Activated CD4-positive, alpha-beta T cell treated with anti-CD3 and anti-CD28 coated beads for 48 hours (primary cell): Measurements from ENCODE around the gene APELA.
"Not testable (repeated sequence)": the region's sequence is repeated elsewhere in the genome, so short reads cannot be mapped to it uniquely, and the experiment has no call there.

ENCODE experiments used
- DNase-seq: peaks from one replicate; pipeline ENCODE4 v3.0.0-alpha.2; 2020

APELA gene

GRCh38 chr4:164876700-164877324 lies at the start of gene APELA:
Gene APELA, plus strand, starts transcription at chr4:164877178. Its CDS starts 154 bp downstream, at chr4:164877332.
- no peak for DNase-seq

DNA sequence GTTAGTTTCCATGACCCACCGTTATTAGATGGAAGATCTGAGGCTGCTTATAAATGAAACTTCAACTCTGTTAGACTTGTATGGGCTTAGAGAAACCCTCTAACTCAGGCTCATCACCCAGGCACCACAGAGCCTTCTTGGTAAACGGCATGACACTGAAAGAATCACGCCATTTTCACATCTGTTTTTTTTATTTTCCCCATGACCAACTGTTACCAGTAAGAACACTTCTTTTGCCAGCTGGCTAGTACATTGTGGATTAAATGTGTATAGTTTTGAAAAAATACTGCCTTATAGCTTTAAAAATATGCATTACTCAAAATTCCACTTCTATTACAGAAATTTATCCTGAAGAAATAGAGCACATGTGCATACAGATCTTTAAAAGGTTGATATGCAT lies 48.0 kb upstream of the APELA start:
- DNase-seq: no peak

GRCh38 chr4:164846566-164846965 lies 30.4 kb upstream of the APELA start:
- no peak for DNase-seq

GRCh38 chr4:164847016-164847415 lies 30.0 kb upstream of the APELA start:
- DNase-seq: no peak

DNA sequence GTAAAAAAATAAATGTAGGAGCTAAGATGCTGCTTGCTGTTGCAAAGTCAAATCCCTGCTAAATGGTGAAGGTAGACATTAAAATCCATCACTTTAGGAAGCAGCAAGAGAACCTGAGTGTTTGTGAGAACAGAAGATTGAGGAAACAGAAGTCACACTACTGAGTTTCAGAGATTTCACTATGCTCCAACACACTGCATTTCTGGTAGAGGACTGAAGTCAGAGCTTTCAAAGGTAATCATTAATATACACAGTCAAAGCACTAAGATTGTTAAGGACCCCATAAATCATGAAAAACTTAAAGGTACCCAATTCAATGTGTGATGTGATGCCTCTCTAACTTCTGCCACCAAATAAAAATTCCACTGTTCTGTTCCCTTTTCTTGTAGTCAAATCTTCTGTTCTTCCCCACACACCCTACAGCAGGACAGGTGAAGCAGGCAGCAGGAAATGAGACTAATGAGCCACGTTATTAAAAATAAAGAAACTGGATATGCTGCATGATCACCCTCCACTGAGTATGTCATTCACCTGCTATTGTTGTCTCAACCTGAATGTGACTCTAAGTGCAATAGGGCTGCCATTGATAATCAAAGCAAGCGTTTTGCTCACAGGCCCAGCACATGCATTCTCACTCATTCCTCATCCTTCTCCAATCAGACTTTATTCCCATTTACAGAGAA lies 28.9 kb upstream of the APELA start:
- DNase-seq: no peak

DNA sequence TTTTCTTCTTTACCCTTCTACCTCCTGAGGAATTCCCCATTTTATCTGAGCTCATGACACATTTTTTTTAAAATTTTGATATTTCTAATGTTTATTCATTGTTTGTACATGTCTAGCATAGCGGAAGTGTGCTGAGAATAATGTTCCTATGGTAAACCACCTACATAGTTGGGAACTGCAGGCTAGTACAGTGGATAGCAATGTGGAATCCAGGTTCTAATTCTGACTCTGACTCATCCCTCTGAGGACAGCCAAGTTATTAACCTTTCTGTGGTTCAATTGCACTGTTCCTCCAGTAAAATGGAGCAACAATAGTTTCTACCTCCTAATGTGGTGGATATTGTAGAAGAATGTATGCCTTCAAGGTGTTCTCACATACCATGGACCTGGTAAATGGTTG lies 20.6 kb upstream of the APELA start:
- no peak for DNase-seq

DNA sequence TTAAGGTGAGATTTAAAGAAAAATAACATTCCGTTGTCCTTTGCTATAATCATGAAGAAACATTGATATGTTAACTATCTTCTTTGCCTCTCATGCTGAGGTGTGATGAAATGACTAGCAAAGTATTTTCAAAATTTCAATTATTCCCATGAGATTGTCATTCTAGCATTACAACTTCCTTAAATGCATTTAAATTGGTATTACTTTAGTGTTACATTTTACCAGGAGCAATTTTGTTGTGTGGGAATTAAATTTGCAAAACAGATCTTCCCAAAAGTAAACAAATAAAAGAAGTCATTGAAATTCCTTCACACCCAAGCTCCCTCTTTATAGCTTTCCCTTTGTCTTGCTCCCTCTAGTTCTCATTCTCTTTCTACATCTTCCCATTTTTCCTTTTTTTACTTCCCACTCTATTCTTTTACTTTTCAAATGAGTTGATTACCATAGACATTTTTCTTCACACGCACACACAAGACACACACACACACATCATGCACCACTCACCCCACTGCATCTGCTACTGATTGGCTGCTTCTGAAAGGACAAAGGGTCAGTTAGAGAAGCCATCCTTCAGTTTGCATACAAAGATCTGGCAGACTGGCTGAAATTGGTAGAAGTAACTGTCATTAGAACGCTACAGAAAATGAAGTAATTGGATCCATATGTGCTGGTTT lies 10.0 kb upstream of the APELA start:
- DNase-seq: no peak

- DNase-seq: no peak
These were observed 5.3 kb upstream of the APELA start for GRCh38 chr4:164871673-164872072.

DNA sequence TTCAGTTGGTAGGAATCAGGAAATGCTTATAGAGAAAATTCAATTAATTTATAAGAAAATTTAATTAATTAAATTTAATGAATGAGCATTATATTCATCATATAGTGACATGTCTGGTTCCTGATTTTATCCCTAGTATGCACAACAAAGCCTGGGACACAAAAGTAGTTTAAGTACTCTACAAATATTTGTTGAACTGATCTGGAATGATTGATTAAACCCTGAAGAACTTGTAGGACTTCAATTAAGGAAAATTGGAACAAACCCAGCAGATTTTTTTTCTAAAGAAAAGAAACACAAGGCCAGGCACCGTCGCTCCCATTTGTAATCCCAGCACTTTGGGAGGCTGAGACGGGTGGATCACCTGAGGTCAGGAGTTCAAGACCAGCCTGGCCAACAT lies 4.5 kb upstream of the APELA start:
- no peak for DNase-seq

DNA sequence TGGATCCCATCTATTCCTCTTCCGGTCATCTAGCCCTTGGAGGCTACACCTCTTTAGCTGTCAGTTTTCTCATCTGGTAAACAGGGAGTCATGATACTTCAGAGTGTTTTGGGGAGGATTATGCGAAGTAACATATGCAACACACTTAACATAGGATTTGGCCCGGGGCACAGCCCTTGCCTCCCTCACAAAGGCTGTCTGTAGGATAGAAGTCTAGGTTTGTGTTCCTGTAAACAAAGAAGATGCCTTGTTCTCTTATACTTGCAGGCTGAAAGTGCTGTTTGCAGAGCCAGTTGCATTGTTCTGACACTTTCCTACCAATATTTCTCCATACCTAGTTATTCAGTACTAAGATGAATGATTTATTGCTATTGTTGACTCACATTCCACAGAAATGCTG lies 2.2 kb upstream of the APELA start:
- no peak for DNase-seq

DNA sequence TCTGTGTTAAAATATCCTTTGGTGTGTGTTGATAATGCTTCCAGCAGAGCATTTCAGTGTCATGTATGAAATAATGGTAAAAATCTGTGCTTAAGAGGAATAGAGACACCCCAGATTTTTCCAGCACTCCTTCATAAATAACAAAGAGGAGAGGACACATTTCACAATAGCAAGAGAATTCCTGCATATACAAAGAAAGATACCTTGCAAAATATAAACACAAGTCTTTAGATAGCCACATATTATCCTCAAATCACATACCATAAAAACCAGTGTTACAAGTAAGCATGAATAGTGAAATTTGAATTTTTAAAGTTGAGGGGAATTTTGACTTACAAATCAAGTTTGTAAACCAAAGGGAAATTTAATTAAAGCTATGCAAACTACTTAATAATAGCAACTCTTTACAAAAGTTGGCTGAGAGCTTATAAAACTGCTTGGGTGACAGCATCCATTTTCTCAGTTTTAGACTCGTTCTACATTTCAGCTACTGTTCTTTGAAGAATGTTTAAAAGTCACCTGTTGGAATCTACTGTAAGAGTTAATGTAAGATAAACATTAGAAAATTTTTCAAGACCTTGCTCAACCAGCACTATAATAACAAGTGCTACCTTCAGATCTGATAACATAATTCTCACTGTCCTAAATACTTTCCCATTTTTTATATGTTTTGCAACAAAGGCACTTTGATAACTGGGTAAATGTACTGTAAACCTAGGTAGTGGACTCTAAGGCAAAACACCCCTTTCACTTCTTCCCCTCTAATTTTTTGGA lies 3.7 kb downstream of the APELA start:
- no peak for DNase-seq

- DNase-seq: no peak
These were observed 11.2 kb downstream of the APELA start for GRCh38 chr4:164888096-164888715.

GRCh38 chr4:164890691-164891090 lies 13.7 kb downstream of the APELA start:
- DNase-seq: no peak

DNA sequence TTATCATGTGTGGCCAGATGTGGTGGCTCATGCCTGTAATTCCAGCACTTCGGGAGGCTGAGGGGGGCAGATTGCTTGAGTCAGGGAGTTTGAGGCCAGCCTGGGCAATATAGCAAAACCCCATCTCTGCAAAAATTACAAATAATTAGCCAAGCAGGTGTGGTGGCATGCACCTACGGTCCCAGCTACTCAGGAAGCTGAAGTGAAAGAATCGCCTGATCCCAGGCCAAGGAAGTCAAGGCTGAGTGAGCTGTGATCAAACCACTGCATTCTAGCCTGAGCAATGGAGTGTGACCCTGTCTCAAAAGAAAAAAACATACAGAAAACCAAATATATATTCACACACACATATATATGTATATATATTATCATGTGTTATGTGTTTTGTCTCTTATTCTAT lies 15.0 kb downstream of the APELA start:
- DNase-seq: no peak

- DNase-seq: no peak
These were observed 17.7 kb downstream of the APELA start for GRCh38 chr4:164894702-164895101.

DNA sequence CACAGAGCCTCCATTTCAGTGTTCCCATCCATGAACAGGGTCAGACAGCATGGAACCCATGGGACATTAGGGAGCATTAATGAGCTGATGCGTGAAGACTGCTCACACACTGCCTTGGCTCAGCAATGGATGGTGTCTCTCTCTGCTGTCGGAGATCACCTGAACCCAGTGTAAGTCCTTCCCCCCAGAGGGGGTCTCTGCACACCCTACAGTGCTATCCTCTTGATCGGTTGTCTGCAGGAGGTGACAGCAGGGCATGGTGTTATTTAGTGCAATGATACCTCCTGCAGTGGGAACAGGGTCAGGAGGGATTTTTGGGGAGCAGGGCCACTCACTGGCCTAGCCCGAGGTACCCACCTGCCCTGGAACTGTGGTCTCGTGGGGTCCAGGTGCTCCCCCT lies 25.6 kb downstream of the APELA start:
- DNase-seq: no peak

GRCh38 chr4:164904336-164904735 lies 27.4 kb downstream of the APELA start:
- DNase-seq: no peak

DNA sequence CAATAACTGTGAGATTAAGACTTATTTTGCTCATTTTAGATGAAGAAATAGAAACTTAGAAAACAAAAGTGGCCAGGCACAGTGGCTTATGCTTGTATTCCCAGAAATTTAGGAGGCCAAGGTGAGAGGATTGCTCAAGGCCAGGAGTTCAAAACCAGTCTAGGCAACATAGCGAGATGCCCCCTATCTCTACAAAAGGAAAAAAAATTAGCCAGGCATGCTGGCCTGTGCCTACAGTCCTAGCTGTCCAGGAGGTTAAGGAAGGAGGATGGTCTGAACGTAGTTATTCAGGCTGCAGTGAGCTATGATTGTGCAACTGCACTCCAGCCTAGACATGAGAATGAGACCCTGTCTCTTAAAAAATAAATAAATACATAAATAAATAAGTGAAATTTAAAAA lies 28.0 kb downstream of the APELA start:
- DNase-seq: no peak

DNA sequence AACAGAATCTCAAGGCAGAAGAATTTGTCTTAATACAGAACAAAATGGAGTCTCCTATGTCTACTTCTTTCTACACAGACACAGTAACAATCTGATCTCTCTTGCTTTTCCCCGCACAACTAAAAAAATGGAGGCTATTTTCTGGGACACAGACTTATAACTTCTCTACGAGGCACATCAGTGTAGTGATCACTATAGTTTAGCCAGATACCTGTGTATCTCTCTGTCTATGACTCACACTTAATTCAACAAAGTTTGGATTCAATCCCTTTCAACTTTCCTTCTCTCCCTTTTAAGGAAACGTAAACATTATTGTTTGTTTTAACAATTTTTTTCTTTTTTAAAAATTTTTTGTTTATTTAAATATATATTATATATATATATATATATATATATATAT lies 29.4 kb downstream of the APELA start:
- no peak for DNase-seq

DNA sequence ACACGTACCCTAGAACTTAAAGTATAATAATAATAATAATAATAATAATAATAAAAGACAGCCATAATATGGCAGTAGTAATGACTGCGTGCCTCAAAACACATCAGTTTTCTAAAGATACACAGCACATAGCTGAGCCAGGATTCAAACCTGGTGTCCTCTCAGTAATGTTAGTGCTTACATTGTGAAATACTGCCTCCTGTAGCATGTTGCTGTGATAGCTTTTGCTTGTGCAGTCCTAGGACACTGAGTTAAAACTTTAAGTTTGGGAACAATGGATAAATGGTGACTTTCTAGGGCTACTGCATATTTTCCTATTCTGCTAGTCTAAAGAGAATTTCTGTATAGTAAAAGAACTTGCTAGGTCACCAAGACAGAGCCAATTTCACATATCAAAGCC lies 36.5 kb downstream of the APELA start:
- DNase-seq: not testable (repeated sequence)

GRCh38 chr4:164918956-164919355 lies 42.0 kb downstream of the APELA start:
- no peak for DNase-seq

- no peak for DNase-seq
These were observed 47.8 kb downstream of the APELA start for GRCh38 chr4:164924670-164925238.

DNA sequence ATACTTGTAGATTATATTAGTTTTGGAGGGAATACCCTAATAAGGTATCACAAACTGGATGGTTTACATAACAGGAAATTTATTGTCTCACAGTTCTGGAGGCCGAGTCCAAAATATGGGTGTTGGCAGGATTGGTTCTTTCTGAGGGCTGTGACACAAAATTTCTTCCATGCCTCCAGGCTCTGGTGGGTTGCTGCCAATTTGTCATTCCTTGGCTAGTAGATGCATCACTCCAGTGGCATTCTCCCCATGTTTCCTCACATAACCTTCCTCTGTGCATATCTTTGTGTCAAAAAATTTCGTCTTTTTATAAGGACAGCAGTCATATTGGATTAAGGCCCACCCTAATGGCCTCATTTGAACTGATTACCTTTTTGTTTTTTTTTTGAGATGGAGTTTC lies 49.3 kb downstream of the APELA start:
- DNase-seq: no peak
